Testis (tissue), 2 donors: ENCODE results near the gene CST11.

Experiments
- POLR2A ChIP-seq: fragments of 450-650 bp; IDR thresholded peaks from one replicate; pipeline ENCODE4 v1.6.1; 2017; ENCODE audit warnings: antibody characterized with exemption, mild to moderate bottlenecking, moderate library complexity
- TF ChIP-seq, protein P1 (sequence below), 3 experiments: fragments of 450-650 bp in 2 of 3; fragments of 200-600 bp in 1 of 3; sonication (generic) in 1 of 3; IDR thresholded peaks; one replicate each; pipeline ENCODE4 v1.5.1; 2016 to 2019; ENCODE audit warnings: antibody characterized with exemption in 3 of 3, mild to moderate bottlenecking in 2 of 3, moderate library complexity in 1 of 3

DNA sequence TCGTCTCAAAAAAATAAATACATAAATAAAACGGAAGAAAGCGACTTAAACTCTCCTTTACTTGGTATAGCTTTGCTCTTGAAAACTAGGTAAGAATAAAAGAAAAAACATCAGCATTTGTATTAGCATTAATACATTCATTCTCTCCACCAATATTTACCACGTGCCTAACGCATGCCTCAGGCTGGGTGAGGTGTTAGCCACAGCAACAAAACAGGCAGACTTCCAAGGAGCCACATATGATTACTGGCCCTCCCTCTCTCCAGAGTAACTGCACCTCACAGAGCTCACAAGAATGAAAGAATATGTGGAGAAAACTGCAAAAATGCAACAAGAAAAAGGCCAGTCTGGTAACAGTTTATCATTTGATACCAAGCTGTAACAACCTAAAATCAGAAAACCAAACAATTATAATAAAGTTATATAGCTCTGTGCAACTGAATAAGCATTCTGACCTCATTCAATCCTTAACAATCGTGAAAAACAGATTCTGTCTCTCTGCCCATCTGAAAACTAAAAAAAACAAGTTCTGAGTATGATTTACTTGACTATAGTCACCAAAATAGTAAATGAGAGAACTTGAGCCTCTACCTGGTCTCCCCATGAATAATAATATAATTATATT, 36.6 kb downstream of the CST11 start:
- TF ChIP-seq, protein P1, sequence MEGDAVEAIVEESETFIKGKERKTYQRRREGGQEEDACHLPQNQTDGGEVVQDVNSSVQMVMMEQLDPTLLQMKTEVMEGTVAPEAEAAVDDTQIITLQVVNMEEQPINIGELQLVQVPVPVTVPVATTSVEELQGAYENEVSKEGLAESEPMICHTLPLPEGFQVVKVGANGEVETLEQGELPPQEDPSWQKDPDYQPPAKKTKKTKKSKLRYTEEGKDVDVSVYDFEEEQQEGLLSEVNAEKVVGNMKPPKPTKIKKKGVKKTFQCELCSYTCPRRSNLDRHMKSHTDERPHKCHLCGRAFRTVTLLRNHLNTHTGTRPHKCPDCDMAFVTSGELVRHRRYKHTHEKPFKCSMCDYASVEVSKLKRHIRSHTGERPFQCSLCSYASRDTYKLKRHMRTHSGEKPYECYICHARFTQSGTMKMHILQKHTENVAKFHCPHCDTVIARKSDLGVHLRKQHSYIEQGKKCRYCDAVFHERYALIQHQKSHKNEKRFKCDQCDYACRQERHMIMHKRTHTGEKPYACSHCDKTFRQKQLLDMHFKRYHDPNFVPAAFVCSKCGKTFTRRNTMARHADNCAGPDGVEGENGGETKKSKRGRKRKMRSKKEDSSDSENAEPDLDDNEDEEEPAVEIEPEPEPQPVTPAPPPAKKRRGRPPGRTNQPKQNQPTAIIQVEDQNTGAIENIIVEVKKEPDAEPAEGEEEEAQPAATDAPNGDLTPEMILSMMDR (IDR thresholded peaks at IDR 0.05): no peak
- TF ChIP-seq POLR2A: no peak
